ENCODE measurements around the gene TRNT1. TPM values are rescaled to one million over a fixed set of nuclear protein-coding genes. Genes with fewer than 3 reads are reported as not detected.
A peak's percentile ranks its signal among the peaks of the same experiment; 100 is the strongest.

The TRNT1 gene
- total and polyA plus RNA-seq, 12 donors, result 8.4 to 32.9 (median 16.6) TPM

GRCh38 chr3:3127432-3128010 lies 781 bp downstream of the TRNT1 start:
- no peak for TF ChIP-seq POLR2A (IDR thresholded peaks at IDR 0.05)
- TF ChIP-seq, protein P1, sequence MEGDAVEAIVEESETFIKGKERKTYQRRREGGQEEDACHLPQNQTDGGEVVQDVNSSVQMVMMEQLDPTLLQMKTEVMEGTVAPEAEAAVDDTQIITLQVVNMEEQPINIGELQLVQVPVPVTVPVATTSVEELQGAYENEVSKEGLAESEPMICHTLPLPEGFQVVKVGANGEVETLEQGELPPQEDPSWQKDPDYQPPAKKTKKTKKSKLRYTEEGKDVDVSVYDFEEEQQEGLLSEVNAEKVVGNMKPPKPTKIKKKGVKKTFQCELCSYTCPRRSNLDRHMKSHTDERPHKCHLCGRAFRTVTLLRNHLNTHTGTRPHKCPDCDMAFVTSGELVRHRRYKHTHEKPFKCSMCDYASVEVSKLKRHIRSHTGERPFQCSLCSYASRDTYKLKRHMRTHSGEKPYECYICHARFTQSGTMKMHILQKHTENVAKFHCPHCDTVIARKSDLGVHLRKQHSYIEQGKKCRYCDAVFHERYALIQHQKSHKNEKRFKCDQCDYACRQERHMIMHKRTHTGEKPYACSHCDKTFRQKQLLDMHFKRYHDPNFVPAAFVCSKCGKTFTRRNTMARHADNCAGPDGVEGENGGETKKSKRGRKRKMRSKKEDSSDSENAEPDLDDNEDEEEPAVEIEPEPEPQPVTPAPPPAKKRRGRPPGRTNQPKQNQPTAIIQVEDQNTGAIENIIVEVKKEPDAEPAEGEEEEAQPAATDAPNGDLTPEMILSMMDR (IDR thresholded peaks at IDR 0.05), result no peak
- 34 to 43% (median 39%) methylated on average over 20 of the region's 20 CpGs for WGBS, 4 donors
- intact Hi-C loops (cut with DNase I), result no loop called here
- H3K27me3 ChIP-seq, result no peaks in the 10 kb centered on the region
- peaks cover 0 to 22% of the 10 kb centered on the region in 2 donors for H3K36me3 ChIP-seq (replicated peaks in 1 of 2)
- peak overlapping the region; percentile 41 to 87 (median 71) for H3K4me3 ChIP-seq
- peak in 2 of 7 donors; percentile 5 to 18 for DNase-seq
- H3K27ac ChIP-seq, result peak overlapping the region in 4 of 5 donors; percentile 86 to 95 (median 88)
- H3K9me3 ChIP-seq (replicated peaks in 1 of 3), result no peaks in the 10 kb centered on the region
- peaks cover 8 to 11% of the 10 kb centered on the region in 2 donors for H3K4me1 ChIP-seq (replicated peaks in 1 of 2)

DNA sequence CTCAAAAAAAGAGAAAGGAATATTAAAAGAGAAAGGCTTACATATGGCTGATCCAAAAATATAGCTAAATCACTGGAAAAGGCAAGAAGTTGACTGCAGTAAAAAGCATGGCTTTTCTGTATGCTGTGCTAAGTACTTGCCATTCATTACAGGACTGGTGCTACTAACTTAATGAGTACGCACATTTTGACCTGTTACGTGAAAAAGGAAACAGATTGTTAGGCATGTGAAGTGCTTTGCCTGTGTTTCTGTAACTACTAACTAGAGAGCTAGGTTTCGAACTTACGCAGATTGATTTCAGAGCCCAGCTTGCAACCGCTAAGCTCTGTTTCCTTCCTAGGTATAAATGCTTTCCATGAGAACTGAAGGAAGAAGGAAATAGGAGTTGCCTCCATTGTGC lies 2.8 kb downstream of the TRNT1 start:
- H3K27ac ChIP-seq, result no peak overlapping the region
- no peaks in the 10 kb centered on the region for H3K9me3 ChIP-seq (replicated peaks in 1 of 3)
- DNase-seq, result no peak
- H3K4me1 ChIP-seq (replicated peaks in 1 of 2), result peaks cover 8 to 16% of the 10 kb centered on the region in 2 donors
- TF ChIP-seq, protein P1 (IDR thresholded peaks at IDR 0.05), result no peak
- no peak for TF ChIP-seq POLR2A (IDR thresholded peaks at IDR 0.05)
- H3K36me3 ChIP-seq (replicated peaks in 1 of 2), result peaks cover 0 to 22% of the 10 kb centered on the region in 2 donors
- no peak overlapping the region for H3K4me3 ChIP-seq
- intact Hi-C loops (cut with DNase I), result no loop called here
- WGBS, 4 donors, result 73 to 79% (median 76%) methylated on average over 5 of the region's 5 CpGs
- H3K27me3 ChIP-seq, result no peaks in the 10 kb centered on the region

GRCh38 chr3:3133500-3133899 lies 6.8 kb downstream of the TRNT1 start:
- no peak for TF ChIP-seq POLR2A (IDR thresholded peaks at IDR 0.05)
- TF ChIP-seq, protein P1 (IDR thresholded peaks at IDR 0.05), result no peak
- intact Hi-C loops (cut with DNase I), result no loop called here
- Histone ChIP-seq H3K36me3 (replicated peaks in 1 of 2) (peaks cover 0 to 28% of the 10 kb centered on the region in 2 donors), H3K9me3 (replicated peaks in 1 of 3) (no peaks in the 10 kb centered on the region), H3K27me3 (no peaks in the 10 kb centered on the region), H3K4me1 (replicated peaks in 1 of 2) (peaks cover 0 to 11% of the 10 kb centered on the region in 2 donors), H3K27ac (no peak overlapping the region), H3K4me3 (no peak overlapping the region)
- WGBS, 4 donors, result 50 to 70% (median 64%) methylated on average over 6 of the region's 6 CpGs
- DNase-seq, result no peak

DNA sequence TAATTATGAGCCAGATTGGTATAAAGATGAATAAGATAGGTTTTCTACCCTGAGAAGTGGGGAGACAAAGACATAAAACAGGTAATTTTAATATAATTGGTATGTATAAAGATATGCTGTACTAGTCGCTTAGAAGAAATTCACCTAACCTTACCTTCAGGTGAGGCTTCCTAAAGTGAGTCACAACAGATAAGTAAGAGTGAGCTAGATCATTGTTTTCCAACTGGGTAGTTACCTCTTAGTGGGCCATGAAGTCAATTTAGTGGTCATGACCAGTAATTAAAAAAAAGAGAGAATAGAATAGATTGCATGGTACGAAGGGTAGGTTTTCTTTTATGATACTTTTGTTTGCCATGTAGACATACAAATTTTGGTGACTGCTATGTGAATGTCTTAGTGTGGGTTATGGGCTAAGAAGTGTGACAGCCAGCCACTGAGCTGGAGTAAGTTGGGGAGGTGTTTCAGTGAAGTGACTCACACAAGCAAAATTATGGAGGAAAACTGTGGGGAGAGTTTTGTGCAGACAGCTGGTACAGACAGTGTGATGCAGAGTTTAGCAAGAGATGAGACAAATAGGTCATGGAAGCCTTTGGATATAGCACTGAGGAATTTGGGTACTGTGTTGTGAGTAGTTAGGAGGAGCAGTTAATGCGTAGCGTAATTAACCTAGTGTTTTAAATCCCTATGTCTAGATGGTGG lies 8.2 kb downstream of the TRNT1 start:
- Histone ChIP-seq H3K27me3 (no peaks in the 10 kb centered on the region), H3K9me3 (replicated peaks in 1 of 3) (no peaks in the 10 kb centered on the region), H3K4me1 (replicated peaks in 1 of 2) (peaks cover 0 to 11% of the 10 kb centered on the region in 2 donors), H3K27ac (no peak overlapping the region), H3K36me3 (replicated peaks in 1 of 2) (peaks cover 0 to 29% of the 10 kb centered on the region in 2 donors), H3K4me3 (no peak overlapping the region)
- intact Hi-C loops (cut with DNase I), result no loop called here
- WGBS, 4 donors, result 95 to 98% (median 96%) methylated on average over 4 of the region's 4 CpGs
- no peak for DNase-seq
- no peak for TF ChIP-seq POLR2A (IDR thresholded peaks at IDR 0.05)
- TF ChIP-seq, protein P1 (IDR thresholded peaks at IDR 0.05), result no peak
